HCT116 (cell line): ENCODE measurements around the gene KCNK5. TPM values are rescaled to one million over a fixed set of nuclear protein-coding genes. Genes with fewer than 3 reads are reported as not detected.

Experiments used
- ATAC-seq: fragments of 200-7000 bp; cut with Tn5 transposase; 2 replicates; pipeline ENCODE4 v1.9.1; 2020; ENCODE audit warnings: mild to moderate bottlenecking, moderate library complexity
- BruUV-seq: library from RNA; stranded (reverse); fragments of 400-500 nt; replicated peaks from 2 replicates; lab custom pipeline; 2021; lab: Mats Ljungman, UMichigan
- CTCF ChIA-PET: fragments of 300-600 bp; sonication (Branson Sonifier 250); formaldehyde crosslinking; loops from one replicate; lab custom pipeline; 2021; ENCODE audit warnings: antibody characterized with exemption; lab: Charles Lee
- POLR2A ChIA-PET: fragments of 300-600, 350-600 bp; sonication (Branson Sonifier 250); formaldehyde crosslinking; loops from one replicate; lab custom pipeline; 2021; ENCODE audit warnings: antibody characterized with exemption; lab: Charles Lee
- RAD21 ChIA-PET, 2 experiments: fragments of 300-600 bp; sonication (Branson Sonifier 250); formaldehyde crosslinking; loops; one replicate each; lab custom pipeline; 2023; ENCODE audit warnings: low total read pairs in 2 of 2; ENCODE audit not compliant: uncharacterized antibody in 2 of 2, unreplicated experiment in 2 of 2, low non-redundant PET in 1 of 2; lab: Charles Lee
- DNase-seq: peaks from one replicate; pipeline ENCODE4 v3.0.0-alpha.2; 2010; ENCODE audit warnings: low read depth, low spot score
- H2AFZ ChIP-seq: fragments of 200-600 bp; shearing (Covaris generic), sonication (generic); 2 replicates; pipeline ENCODE4 v1.6.1; 2017; ENCODE audit warnings: low read depth, mixed run types, mixed read lengths, antibody characterized with exemption, low read length; ENCODE audit not compliant: poor library complexity, severe bottlenecking
- H3K27ac ChIP-seq: 2 replicates; pipeline ENCODE4 v1.5.1; 2012; ENCODE audit warnings: low read depth, low read length
- H3K27me3 ChIP-seq: fragments of 200-600 bp; sonication (generic); 2 replicates; pipeline ENCODE4 v1.6.1; 2016; ENCODE audit warnings: mixed run types, low read length, mixed read lengths; ENCODE audit not compliant: insufficient read depth
- H3K36me3 ChIP-seq, 2 experiments: fragments of 200-500 bp in 1 of 2; fragments of 200-600 bp in 1 of 2; sonication (Bioruptor generic) in 1 of 2; sonication (generic) in 1 of 2; 2 replicates each; pipeline versions ENCODE4 v1.5.1 to v1.6.1; 2014 to 2016; ENCODE audit warnings: low read length in 2 of 2, inconsistent platforms in 1 of 2, mixed read lengths in 1 of 2, mixed run types in 1 of 2; ENCODE audit not compliant: insufficient read depth in 2 of 2, control insufficient read depth in 1 of 2
- H3K4me1 ChIP-seq, 2 experiments: fragments of 200-600 bp in 1 of 2; sonication (generic) in 1 of 2; 2 replicates each; pipeline versions ENCODE4 v1.5.1 to v1.6.1; 2012 to 2017; ENCODE audit warnings: low read length in 2 of 2, inconsistent platforms in 1 of 2, mild to moderate bottlenecking in 1 of 2, mixed read lengths in 1 of 2, mixed run types in 1 of 2, moderate library complexity in 1 of 2; ENCODE audit not compliant: insufficient read depth in 2 of 2, control insufficient read depth in 1 of 2
- H3K4me2 ChIP-seq: fragments of 200-600 bp; sonication (generic); 2 replicates; pipeline ENCODE4 v1.6.1; 2017; ENCODE audit warnings: mixed run types, low read length, mixed read lengths
- H3K4me3 ChIP-seq, 2 experiments: fragments of 200-600 bp in 1 of 2; sonication (generic) in 1 of 2; replicated peaks in 1 of 2; 2 replicates each; pipeline ENCODE4 v1.5.1; 2011 to 2016; ENCODE audit warnings: low read length in 2 of 2, control low read depth in 1 of 2, low read depth in 1 of 2, mild to moderate bottlenecking in 1 of 2, mixed read lengths in 1 of 2, mixed run types in 1 of 2
- H3K79me2 ChIP-seq: fragments of 200-600 bp; sonication (generic); 2 replicates; pipeline ENCODE4 v1.6.1; 2017; ENCODE audit warnings: mild to moderate bottlenecking, mixed run types, low read length, moderate library complexity, mixed read lengths; ENCODE audit not compliant: insufficient read depth
- H3K9ac ChIP-seq: fragments of 200-600 bp; sonication (generic); 2 replicates; pipeline ENCODE4 v1.6.1; 2016; ENCODE audit warnings: low read length, mixed read lengths
- H3K9me2 ChIP-seq: fragments of 200-600 bp; sonication (generic), shearing (Covaris generic); 2 replicates; pipeline ENCODE4 v1.6.1; 2017; ENCODE audit warnings: mixed run types, mild to moderate bottlenecking, moderate library complexity; ENCODE audit not compliant: insufficient read depth
- H3K9me3 ChIP-seq, 2 experiments: fragments of 200-500 bp in 1 of 2; fragments of 200-600 bp in 1 of 2; sonication (Bioruptor generic) in 1 of 2; sonication (generic) in 1 of 2; 2 replicates each; pipeline ENCODE4 v1.6.1; 2014 to 2017; ENCODE audit warnings: low read length in 2 of 2, mixed read lengths in 2 of 2, inconsistent platforms in 1 of 2, low read depth in 1 of 2, mild to moderate bottlenecking in 1 of 2, mixed run types in 1 of 2, moderate library complexity in 1 of 2; ENCODE audit not compliant: control insufficient read depth in 1 of 2, insufficient read depth in 1 of 2
- H4K20me1 ChIP-seq: fragments of 200-600 bp; sonication (generic), shearing (Covaris generic); 2 replicates; pipeline ENCODE4 v1.6.1; 2017; ENCODE audit warnings: mixed run types, mild to moderate bottlenecking, moderate library complexity; ENCODE audit not compliant: insufficient read depth
- ATF3 ChIP-seq: IDR thresholded peaks from 2 replicates; pipeline ENCODE4 v1.6.1; 2012
- CBX3 ChIP-seq: IDR thresholded peaks from 2 replicates; pipeline ENCODE4 v1.6.1; 2012; ENCODE audit warnings: low read depth
- CEBPB ChIP-seq: IDR thresholded peaks from 2 replicates; pipeline ENCODE4 v1.6.1; 2012; ENCODE audit warnings: low read depth
- EGR1 ChIP-seq: IDR thresholded peaks from 2 replicates; pipeline ENCODE4 v1.6.1; 2012; ENCODE audit warnings: low read depth
- EZH2 ChIP-seq: fragments of 200-600 bp; sonication (generic); IDR thresholded peaks from 2 replicates; pipeline ENCODE4 v1.6.1; 2017; ENCODE audit warnings: antibody characterized with exemption, mixed run types
- EZH2phosphoT487 ChIP-seq: fragments of 200-600 bp; IDR thresholded peaks from 2 replicates; pipeline ENCODE4 v1.6.1; 2018; ENCODE audit warnings: antibody characterized with exemption, borderline replicate concordance
- FOSL1 ChIP-seq: IDR thresholded peaks from 2 replicates; pipeline ENCODE4 v1.6.1; 2012; ENCODE audit warnings: low read depth
- MAX ChIP-seq: IDR thresholded peaks from 2 replicates; pipeline ENCODE4 v1.6.1; 2012
- POLR2A ChIP-seq: IDR thresholded peaks from 2 replicates; pipeline ENCODE4 v1.7.0; 2011; ENCODE audit warnings: borderline replicate concordance; ENCODE audit not compliant: insufficient read depth, insufficient read length; ENCODE audit errors: extremely low read depth
- POLR2AphosphoS5 ChIP-seq: IDR thresholded peaks from 2 replicates; pipeline ENCODE4 v1.6.1; 2011; ENCODE audit warnings: mild to moderate bottlenecking, low read depth, low read length, moderate library complexity
- RAD21 ChIP-seq: IDR thresholded peaks from 2 replicates; pipeline ENCODE4 v1.6.1; 2012; ENCODE audit warnings: low read depth, mild to moderate bottlenecking
- SIN3A ChIP-seq: IDR thresholded peaks from 2 replicates; pipeline ENCODE4 v1.6.1; 2012; ENCODE audit warnings: low read depth
- SP1 ChIP-seq: IDR thresholded peaks from 2 replicates; pipeline ENCODE4 v1.6.1; 2012; ENCODE audit warnings: low read depth
- SRF ChIP-seq: IDR thresholded peaks from 2 replicates; pipeline ENCODE4 v1.6.1; 2012; ENCODE audit warnings: low read depth
- YY1 ChIP-seq: IDR thresholded peaks from 2 replicates; pipeline ENCODE4 v1.6.1; 2011; ENCODE audit warnings: low read length, low read depth, moderate library complexity, mild to moderate bottlenecking; ENCODE audit not compliant: insufficient replicate concordance; ENCODE audit errors: extremely low read depth
- ZBTB33 ChIP-seq: IDR thresholded peaks from 2 replicates; pipeline ENCODE4 v1.6.1; 2011; ENCODE audit warnings: mild to moderate bottlenecking, low read length, moderate library complexity; ENCODE audit not compliant: insufficient replicate concordance; ENCODE audit errors: extremely low read depth
- ZNF274 ChIP-seq: fragments of 200-500 bp; sonication (Bioruptor generic); IDR thresholded peaks from 2 replicates; pipeline ENCODE4 v1.6.1; 2014; ENCODE audit warnings: mild to moderate bottlenecking, low read depth, low read length, inconsistent platforms
- intact Hi-C: fragments of 100-400 bp; cut with micrococcal nuclease; formaldehyde crosslinking; loops from 2 replicates; pipeline ENCODE4 v1.10.0; 2022
- total RNA-seq: library from RNA; stranded (reverse); gene quantifications from one replicate; pipeline ENCODE4 v1.2.1, GENCODE V29; 2021; ENCODE audit not compliant: unreplicated experiment

Gene KCNK5
- total RNA-seq, 1 experiment from 2014 or later = 9.5 TPM

DNA sequence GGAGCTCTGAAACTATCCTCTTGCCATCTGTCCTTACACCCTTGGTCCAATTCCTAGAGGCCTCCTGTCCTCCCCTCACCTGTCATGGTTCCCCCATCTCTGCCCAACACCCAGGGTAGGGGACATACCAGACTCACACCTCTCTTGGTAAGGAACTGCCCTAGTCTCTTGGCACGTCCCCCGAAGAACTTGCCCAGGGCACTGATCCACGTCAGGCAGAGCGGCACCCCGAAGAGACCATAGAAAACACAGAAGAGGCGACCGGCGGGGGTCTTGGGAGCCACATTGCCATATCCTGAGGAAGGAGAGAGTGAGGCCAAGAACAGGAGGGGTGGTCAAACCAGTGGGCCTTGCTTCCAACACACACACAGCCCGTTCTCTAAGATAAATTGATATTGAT, 34.8 kb downstream of the KCNK5 start:
- Histone ChIP-seq H3K4me2 (no peak overlapping the region), H3K27ac (no peak overlapping the region), H3K79me2 (peaks cover 22% of the 10 kb centered on the region), H3K36me3 (peaks cover 7 to 19% of the 10 kb centered on the region in 2 experiments; a peak in 3 of 4 replicates), H3K4me1 (peaks cover 7 to 17% of the 10 kb centered on the region in 2 experiments; a peak in 3 of 4 replicates), H3K27me3 (no peaks in the 10 kb centered on the region), H3K9ac (no peak overlapping the region), H3K4me3 (no peak overlapping the region), H2AFZ (no peak overlapping the region), H3K9me3 (no peaks in the 10 kb centered on the region), H4K20me1 (no peaks in the 10 kb centered on the region)
- BruUV-seq = no TSS peak
- CTCF ChIA-PET = no interaction called here
- RAD21 ChIA-PET = no interaction called here
- intact Hi-C loops = no loop called here
- ATAC-seq (no peak), DNase-seq (no peak)
- TF ChIP-seq FOSL1 (no peak), POLR2A (no peak), YY1 (no peak), MAX (no peak), ATF3 (no peak), EGR1 (no peak), POLR2AphosphoS5 (no peak), SP1 (no peak), EZH2 (no peak), SIN3A (no peak)
- TF ChIP-seq, all 23 proteins: peak for 0
- no peaks in the 10 kb centered on the region for H3K9me2 ChIP-seq
- POLR2A ChIA-PET = no interaction called here

DNA sequence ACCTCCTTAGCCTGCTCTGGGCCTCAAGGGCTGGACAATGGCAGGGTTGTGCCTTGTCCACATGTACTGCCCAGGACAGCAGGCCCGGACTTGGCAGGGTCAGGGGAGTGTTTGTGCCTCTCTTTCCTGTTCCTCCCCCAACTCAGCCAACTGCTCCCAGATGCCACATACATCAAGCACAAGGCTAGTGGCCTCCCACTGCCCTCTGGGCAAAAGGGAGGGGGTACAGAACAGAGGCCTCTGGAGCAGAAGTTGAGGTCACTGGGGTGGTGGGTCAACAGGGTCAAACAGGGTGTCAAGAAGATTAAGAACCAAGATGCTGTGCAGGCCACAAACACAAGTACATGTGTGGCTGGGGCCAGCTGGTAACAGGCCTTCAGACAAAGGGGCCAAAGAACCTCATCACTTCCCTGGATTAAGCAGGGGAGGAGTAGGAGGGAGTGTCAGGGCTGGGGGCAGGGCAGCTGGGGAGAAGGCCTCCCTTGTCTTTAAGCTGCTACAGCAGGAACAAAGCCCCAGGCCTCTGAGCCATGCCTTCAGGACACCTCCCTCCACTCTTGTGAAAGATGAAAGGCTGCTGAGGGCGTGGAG, 36.0 kb downstream of the KCNK5 start:
- Histone ChIP-seq H3K9me3 (no peaks in the 10 kb centered on the region), H2AFZ (no peak overlapping the region), H4K20me1 (no peaks in the 10 kb centered on the region), H3K4me3 (no peak overlapping the region), H3K4me2 (no peak overlapping the region), H3K27ac (no peak overlapping the region), H3K79me2 (peaks cover 10% of the 10 kb centered on the region), H3K36me3 (peaks cover 7 to 19% of the 10 kb centered on the region in 2 experiments; a peak in 3 of 4 replicates), H3K9ac (no peak overlapping the region), H3K4me1 (peaks cover 7 to 17% of the 10 kb centered on the region in 2 experiments; a peak in 3 of 4 replicates), H3K9me2 (no peaks in the 10 kb centered on the region), H3K27me3 (no peaks in the 10 kb centered on the region)
- BruUV-seq = no TSS peak
- ATAC-seq (no peak), DNase-seq (no peak)
- CTCF ChIA-PET = no interaction called here
- RAD21 ChIA-PET = no interaction called here
- intact Hi-C loops = no loop called here
- POLR2A ChIA-PET = no interaction called here
- no peak for TF ChIP-seq SRF
- TF ChIP-seq POLR2A = no peak
- TF ChIP-seq CEBPB = no peak
- TF ChIP-seq EZH2phosphoT487 = no peak
- TF ChIP-seq ZBTB33 = no peak
- no peak for TF ChIP-seq ZNF274
- TF ChIP-seq MAX = no peak
- no peak for TF ChIP-seq YY1
- TF ChIP-seq CBX3 = no peak
- TF ChIP-seq EZH2 = no peak
- no peak for TF ChIP-seq EGR1
- TF ChIP-seq RAD21 = no peak
- TF ChIP-seq SP1 = no peak
